SU-DHL-6 (cell line): ENCODE measurements around the gene MAN1B1.

Source experiments
- CTCF ChIP-seq: fragments of 200-600 bp; sonication (generic); IDR thresholded peaks from one replicate; pipeline ENCODE4 v1.5.1; 2017; ENCODE audit warnings: antibody characterized with exemption, mild to moderate bottlenecking, low read length, moderate library complexity; ENCODE audit not compliant: insufficient read depth, poor library complexity, severe bottlenecking
- EZH2phosphoT487 ChIP-seq: fragments of 200-600 bp; sonication (generic), shearing (Covaris generic); conservative IDR thresholded peaks from 2 replicates; pipeline ENCODE4 v1.6.1; 2018; ENCODE audit warnings: mild to moderate bottlenecking, antibody characterized with exemption, low read length, moderate library complexity, mixed read lengths

- no peak for TF ChIP-seq EZH2phosphoT487
- TF ChIP-seq CTCF, result no peak
Measured at GRCh38 chr9:137115394-137116026, 28.7 kb downstream of the MAN1B1 start.
